Measurements from ENCODE around the gene AGBL4. TPM values are rescaled to one million over a fixed set of nuclear protein-coding genes. Genes with fewer than 3 reads are reported as not detected.

AGBL4 gene
- total RNA-seq, 1 experiment from 2014 or later = 0.33 TPM

DNA sequence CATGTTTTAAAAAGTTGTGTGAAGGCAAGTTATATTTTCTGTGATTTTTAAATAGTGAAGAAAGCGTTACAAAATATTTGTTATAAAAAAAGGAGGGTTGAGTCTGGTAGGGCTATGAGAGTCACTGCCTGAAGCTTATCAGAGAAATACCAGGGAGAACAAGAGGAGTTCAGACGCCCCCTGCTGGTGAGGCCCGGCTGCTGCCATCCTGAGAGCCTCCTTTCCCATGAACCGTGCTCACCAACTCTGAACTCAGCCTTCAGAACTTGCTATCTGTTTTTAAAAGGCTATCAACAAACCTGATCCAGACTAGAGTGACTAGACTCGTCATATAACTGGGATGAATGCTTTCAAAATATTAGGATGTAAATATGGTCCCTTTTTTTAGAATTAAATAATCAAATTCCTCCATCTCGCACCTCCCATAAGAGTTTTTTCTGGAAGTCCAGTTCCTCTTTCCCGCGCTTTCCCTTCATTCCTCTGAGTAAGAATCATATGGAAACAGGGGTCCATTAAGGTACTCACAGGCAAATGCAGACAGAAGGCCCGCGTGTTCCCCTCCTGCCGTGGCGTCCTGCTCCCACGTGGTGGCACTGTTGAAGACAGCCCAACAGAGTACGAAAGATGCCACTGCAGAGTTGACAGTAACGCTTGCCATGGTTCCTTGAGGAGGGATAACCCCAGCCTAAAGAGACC, 1525.5 kb downstream of the AGBL4 start:
- DNase-seq (peak; percentile 70), ATAC-seq (peak; percentile 76)
- H3K27me3 ChIP-seq (ENCODE audit: low read length) = no peaks in the 10 kb centered on the region
- no peak for TF ChIP-seq EZH2phosphoT487 (IDR thresholded peaks at IDR 0.05; ENCODE audit: borderline replicate concordance, low read length)
- TF ChIP-seq, protein P1, sequence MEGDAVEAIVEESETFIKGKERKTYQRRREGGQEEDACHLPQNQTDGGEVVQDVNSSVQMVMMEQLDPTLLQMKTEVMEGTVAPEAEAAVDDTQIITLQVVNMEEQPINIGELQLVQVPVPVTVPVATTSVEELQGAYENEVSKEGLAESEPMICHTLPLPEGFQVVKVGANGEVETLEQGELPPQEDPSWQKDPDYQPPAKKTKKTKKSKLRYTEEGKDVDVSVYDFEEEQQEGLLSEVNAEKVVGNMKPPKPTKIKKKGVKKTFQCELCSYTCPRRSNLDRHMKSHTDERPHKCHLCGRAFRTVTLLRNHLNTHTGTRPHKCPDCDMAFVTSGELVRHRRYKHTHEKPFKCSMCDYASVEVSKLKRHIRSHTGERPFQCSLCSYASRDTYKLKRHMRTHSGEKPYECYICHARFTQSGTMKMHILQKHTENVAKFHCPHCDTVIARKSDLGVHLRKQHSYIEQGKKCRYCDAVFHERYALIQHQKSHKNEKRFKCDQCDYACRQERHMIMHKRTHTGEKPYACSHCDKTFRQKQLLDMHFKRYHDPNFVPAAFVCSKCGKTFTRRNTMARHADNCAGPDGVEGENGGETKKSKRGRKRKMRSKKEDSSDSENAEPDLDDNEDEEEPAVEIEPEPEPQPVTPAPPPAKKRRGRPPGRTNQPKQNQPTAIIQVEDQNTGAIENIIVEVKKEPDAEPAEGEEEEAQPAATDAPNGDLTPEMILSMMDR (conservative IDR thresholded peaks at IDR 0.05; ENCODE audit: low read depth, low read length) = peak; percentile 90
- H3K79me2 ChIP-seq (ENCODE audit: low read length) = no peaks in the 10 kb centered on the region
- H3F3A ChIP-seq (ENCODE audit: low read length, unreplicated experiment) = no peaks in the 10 kb centered on the region
- peaks cover 12% of the 10 kb centered on the region for H3K4me1 ChIP-seq (ENCODE audit: insufficient read depth, low read length)
- CTCF ChIA-PET = interaction anchor here (0.6 to 1.8 kb wide), 7 partner anchors 26 to 142 kb away, joined by 3 to 20 read pairs (median 7); partner anchors contain the start of gene SPATA6
- H3K9me2 ChIP-seq (replicated peaks; ENCODE audit: low read length) = no peaks in the 10 kb centered on the region
- intact Hi-C loops (cut with micrococcal nuclease) = loop anchor here (1.0 to 10.0 kb wide), 4 partner anchors 25 to 393 kb away; partner anchors contain the start of gene SPATA6
- no peak overlapping the region for H3K9ac ChIP-seq (ENCODE audit: low read length)
- POLR2A ChIA-PET (ENCODE audit: unreplicated experiment) = interaction anchor here (1.0 kb wide), 1 partner anchor 26 kb away, joined by 3 read pairs; the partner anchor contains the start of gene SPATA6
- H3K36me3 ChIP-seq (ENCODE audit: low read depth, low read length) = no peaks in the 10 kb centered on the region
- peak overlapping the region; percentile 45 for H2AFZ ChIP-seq (ENCODE audit: low read length)
- no TSS peak for BruUV-seq (replicated peaks)
- H3K27ac ChIP-seq (ENCODE audit: low read length) = no peak overlapping the region
- H4K20me1 ChIP-seq (ENCODE audit: low read length) = no peaks in the 10 kb centered on the region
- no peak overlapping the region for H3K4me3 ChIP-seq (ENCODE audit: low read length)
- H3K4me2 ChIP-seq (ENCODE audit: low read length) = peak overlapping the region; percentile 8; the same call in 1 of the 2 replicates
- no peaks in the 10 kb centered on the region for H3K9me3 ChIP-seq (ENCODE audit: low read length)

DNA sequence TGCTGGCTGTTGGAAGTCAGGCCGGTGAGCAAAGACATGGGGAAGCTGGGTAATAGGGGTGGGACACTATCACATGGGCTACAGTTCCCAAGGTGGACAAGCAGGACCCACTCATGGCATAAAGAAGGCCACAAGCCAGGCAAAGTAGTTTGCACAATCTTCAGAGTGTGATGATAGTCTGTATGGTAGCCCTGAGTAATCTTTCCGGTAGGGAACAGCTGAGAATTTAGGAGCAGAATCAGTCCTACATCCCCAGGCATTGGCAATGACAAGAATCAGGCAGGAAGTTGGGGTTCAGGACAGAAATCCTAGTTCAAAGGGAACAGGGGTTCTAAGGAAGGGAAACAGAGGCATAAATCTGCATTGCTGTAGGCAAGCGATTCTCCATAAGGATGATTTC, 1527.8 kb downstream of the AGBL4 start:
- Histone ChIP-seq H3K9me3 (ENCODE audit: low read length) (no peaks in the 10 kb centered on the region), H3K4me3 (ENCODE audit: low read length) (no peak overlapping the region), H2AFZ (ENCODE audit: low read length) (no peak overlapping the region), H3K36me3 (ENCODE audit: low read depth, low read length) (no peaks in the 10 kb centered on the region), H3F3A (ENCODE audit: low read length, unreplicated experiment) (no peaks in the 10 kb centered on the region), H3K4me2 (ENCODE audit: low read length) (no peak overlapping the region), H3K4me1 (ENCODE audit: insufficient read depth, low read length) (peaks cover 12% of the 10 kb centered on the region), H3K79me2 (ENCODE audit: low read length) (no peaks in the 10 kb centered on the region), H3K9ac (ENCODE audit: low read length) (no peak overlapping the region), H3K27me3 (ENCODE audit: low read length) (no peaks in the 10 kb centered on the region), H3K27ac (ENCODE audit: low read length) (no peak overlapping the region), H4K20me1 (ENCODE audit: low read length) (no peaks in the 10 kb centered on the region), H3K9me2 (replicated peaks; ENCODE audit: low read length) (no peaks in the 10 kb centered on the region)
- intact Hi-C loops (cut with micrococcal nuclease) = loop anchor here (10.0 kb wide), 1 partner anchor 391 kb away; no protein-coding TSS in a partner anchor
- BruUV-seq (replicated peaks) = no TSS peak
- CTCF ChIA-PET = no interaction called here
- ATAC-seq = no peak
- DNase-seq = no peak
- TF ChIP-seq, protein P1 (conservative IDR thresholded peaks at IDR 0.05; ENCODE audit: low read depth, low read length) = no peak
- TF ChIP-seq EZH2phosphoT487 (IDR thresholded peaks at IDR 0.05; ENCODE audit: borderline replicate concordance, low read length) = no peak
- no peak for TF ChIP-seq EZH2 (IDR thresholded peaks at IDR 0.05; ENCODE audit: low read length, unreplicated experiment)
- POLR2A ChIA-PET (ENCODE audit: unreplicated experiment) = no interaction called here

DNA sequence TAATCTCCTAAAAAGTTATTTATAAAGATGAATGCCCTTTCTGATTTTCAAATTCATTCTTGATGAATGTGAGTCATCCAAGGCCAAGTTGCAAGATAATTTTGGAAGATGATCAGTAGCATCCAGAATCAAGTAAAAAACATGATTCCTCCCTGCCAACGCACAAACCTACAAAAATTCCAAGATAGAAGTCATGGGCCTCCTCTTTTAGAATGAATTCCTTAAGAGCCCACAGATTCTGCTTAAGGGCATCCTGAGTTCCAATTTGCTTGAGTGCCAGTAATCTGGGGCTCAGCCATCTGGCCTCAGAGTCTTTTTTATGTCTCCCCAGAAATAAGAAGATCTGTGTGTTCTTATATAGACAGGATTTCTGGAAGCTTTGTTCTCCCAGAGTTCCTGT, 1528.6 kb downstream of the AGBL4 start:
- Histone ChIP-seq H2AFZ (ENCODE audit: low read length) (no peak overlapping the region), H3K4me1 (ENCODE audit: insufficient read depth, low read length) (peaks cover 12% of the 10 kb centered on the region), H3K9me3 (ENCODE audit: low read length) (no peaks in the 10 kb centered on the region), H3K79me2 (ENCODE audit: low read length) (no peaks in the 10 kb centered on the region), H3K9me2 (replicated peaks; ENCODE audit: low read length) (no peaks in the 10 kb centered on the region), H3K4me2 (ENCODE audit: low read length) (no peak overlapping the region), H3K9ac (ENCODE audit: low read length) (no peak overlapping the region), H3F3A (ENCODE audit: low read length, unreplicated experiment) (no peaks in the 10 kb centered on the region), H3K4me3 (ENCODE audit: low read length) (no peak overlapping the region), H4K20me1 (ENCODE audit: low read length) (no peaks in the 10 kb centered on the region), H3K27ac (ENCODE audit: low read length) (no peak overlapping the region), H3K36me3 (ENCODE audit: low read depth, low read length) (no peaks in the 10 kb centered on the region), H3K27me3 (ENCODE audit: low read length) (no peaks in the 10 kb centered on the region)
- no TSS peak for BruUV-seq (replicated peaks)
- ChIA-PET POLR2A (ENCODE audit: unreplicated experiment) (no interaction called here), CTCF (interaction anchor here (1.0 kb wide), 1 partner anchor 23 kb away, joined by 10 read pairs; the partner anchor contains the start of gene SPATA6)
- no peak for DNase-seq
- intact Hi-C loops (cut with micrococcal nuclease) = loop anchor here (10.0 kb wide), 1 partner anchor 390 kb away; no protein-coding TSS in a partner anchor
- TF ChIP-seq, protein P1 (conservative IDR thresholded peaks at IDR 0.05; ENCODE audit: low read depth, low read length) = no peak
- no peak for TF ChIP-seq EZH2 (IDR thresholded peaks at IDR 0.05; ENCODE audit: low read length, unreplicated experiment)
- no peak for ATAC-seq
